ENCODE measurements around the gene RBPJL.

- no peak for TF ChIP-seq CTCF (IDR thresholded peaks at IDR 0.05)
- no peak for TF ChIP-seq POLR2A (IDR thresholded peaks at IDR 0.05)
Measured at GRCh38 chr20:45291526-45291925, 15.1 kb upstream of the RBPJL start.

All from uterus (tissue), 2 donors.